GM19397 (cell line): ENCODE measurements around the gene GPR156.
"Not testable (repeated sequence)": the region's sequence is repeated elsewhere in the genome, so short reads cannot be mapped to it uniquely, and the experiment has no call there.

Experiments
- ATAC-seq: cut with Tn5 transposase; IDR thresholded peaks from one replicate; pipeline ENCODE4 v1.9.1; 2021; ENCODE audit warnings: mild to moderate bottlenecking, moderate library complexity; ENCODE audit not compliant: unreplicated experiment

The GPR156 gene

DNA sequence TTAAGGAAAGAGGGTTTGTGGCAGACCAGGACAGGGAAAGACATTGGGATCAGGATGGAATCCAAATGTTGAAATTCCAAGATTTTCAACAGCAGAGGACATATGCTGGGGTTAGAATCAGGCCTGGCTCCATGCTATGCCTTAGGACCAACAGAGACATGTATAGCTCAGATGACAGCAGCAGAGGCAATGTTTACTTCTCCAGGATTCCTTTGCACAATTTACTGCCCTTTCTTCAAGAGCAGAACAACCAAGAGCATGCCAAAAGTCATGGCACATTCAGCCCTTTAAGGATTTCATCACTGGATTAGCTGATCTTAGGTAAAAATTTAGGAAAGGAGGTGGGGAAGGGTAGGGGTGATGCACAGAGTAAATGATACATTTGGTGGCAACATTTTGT lies 121.2 kb downstream of the GPR156 start:
- ATAC-seq, result no peak

DNA sequence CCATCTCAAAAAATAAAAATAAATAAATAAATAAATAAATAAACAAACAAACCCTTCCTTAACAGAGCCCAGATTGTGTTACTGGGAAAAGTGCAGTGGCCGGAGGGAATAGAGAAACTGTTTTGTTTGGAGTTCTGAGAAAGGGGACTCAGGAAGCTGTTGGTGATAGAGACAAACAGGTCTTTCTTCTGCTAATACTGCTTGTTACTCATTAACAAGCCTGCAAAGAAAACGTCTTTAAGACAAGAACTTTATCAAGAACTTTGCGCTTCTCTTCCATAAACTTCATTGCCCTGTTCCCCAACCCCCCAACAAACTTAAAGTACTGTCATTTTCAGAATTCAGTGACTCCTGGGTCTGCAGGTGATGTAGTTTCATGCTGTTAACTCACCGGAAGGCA lies 122.0 kb downstream of the GPR156 start:
- no peak for ATAC-seq

GRCh38 chr3:120162400-120162799 lies 122.6 kb downstream of the GPR156 start:
- ATAC-seq, result no peak

GRCh38 chr3:120161902-120162301 lies 123.1 kb downstream of the GPR156 start:
- ATAC-seq, result no peak

DNA sequence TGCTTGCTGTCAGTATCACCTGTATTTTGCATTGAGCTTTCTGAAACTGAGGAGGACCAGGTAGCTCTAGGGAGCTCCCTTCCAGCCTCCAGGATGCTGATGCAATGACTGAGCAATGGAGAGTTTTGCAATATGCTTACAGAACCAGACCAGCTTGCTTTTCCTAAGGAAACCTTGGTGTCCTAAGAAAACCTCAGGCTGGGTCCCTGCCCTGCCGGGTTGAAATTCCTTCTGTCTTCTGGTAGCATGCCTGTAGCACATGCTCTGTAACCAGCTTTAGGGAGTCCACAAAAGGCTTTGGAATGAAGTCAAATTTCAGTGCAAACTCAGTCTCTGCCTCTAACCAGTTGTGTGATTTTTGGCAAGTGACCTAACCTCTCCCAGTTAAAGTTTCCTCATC lies 125.0 kb downstream of the GPR156 start:
- ATAC-seq, result no peak

- no peak for ATAC-seq
Observed at GRCh38 chr3:120157681-120158080, 127.3 kb downstream of the GPR156 start.

DNA sequence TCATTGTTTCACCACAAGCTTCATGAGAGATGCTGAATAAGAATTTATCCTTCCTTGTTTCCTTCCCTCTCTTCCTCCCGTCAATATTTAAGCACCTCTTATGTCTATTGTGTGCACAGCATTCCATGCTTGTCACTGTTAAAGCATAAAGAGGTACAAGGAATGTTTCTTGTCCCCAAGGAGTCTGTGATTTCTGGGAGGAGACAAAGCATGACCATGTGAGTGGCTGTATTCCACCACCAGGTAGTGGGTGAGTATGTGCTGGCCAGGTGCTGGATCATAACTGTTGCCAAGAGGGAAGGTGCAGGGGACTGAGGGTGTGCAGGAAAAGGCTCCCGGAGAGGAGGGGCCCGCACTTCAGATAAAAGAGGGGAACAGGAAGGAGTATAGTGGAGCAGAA lies 127.9 kb downstream of the GPR156 start:
- ATAC-seq, result no peak

DNA sequence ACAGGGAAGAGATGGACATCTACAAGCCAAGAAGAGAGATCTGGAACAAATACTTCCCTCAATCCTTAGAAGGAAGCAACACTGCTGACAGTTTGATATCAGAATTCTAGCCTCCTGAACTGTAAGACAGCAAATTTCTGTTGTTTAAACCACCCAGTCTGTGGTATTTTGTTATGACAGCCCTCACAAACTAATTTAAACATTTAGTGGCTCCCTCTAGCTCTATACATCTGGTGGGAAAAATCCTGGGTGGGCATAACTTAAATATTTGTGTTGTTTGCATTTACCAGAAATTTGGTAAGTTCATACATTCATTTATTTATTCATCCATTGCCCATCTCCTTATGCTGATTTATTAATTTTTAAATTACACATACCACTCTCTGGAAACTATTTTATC lies 128.3 kb downstream of the GPR156 start:
- ATAC-seq, result no peak

DNA sequence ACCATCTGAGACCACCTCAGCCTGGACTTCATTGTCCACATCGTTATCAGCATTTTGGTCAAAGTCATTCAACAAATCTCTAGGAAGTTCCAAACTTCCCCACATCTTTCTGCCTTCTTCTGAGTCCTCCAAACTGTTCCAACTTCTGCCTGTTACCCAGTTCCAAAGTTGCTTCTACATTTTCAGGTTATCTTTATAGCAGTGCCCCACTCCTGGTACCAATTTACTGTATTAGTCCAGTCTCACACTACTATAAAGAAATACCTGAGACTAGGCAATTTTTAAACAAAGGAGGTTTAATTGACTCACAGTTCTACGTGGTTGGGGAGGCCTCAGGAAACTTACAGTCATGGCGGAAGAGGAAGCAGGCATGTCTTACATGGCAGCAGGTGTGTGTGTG lies 129.3 kb downstream of the GPR156 start:
- ATAC-seq, result not testable (repeated sequence)

- no peak for ATAC-seq
Observed at GRCh38 chr3:120155108-120155507, 129.9 kb downstream of the GPR156 start.

DNA sequence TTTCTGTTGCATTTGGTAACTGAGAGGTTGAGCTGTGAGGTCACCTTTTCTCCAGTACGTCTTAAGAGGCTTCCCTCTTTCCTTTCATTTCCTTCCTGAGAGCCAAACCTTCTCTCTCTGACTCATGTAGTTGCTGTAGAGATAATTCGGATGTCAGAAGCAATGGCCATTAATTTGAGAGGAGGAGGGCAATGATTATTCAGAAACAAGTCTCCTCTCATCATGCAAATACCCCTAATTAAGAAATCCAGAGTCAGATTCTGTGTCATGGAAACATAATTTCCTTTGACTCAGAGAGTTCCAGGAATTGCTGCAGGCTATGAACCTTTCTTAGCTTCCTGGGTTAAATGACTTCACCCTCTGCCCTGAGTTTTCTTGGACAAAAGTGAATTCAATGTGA lies 131.7 kb downstream of the GPR156 start:
- ATAC-seq, result no peak

GRCh38 chr3:120151791-120152190 lies 133.2 kb downstream of the GPR156 start:
- ATAC-seq, result no peak

GRCh38 chr3:120148187-120148949 lies 136.7 kb downstream of the GPR156 start:
- ATAC-seq, result no peak

DNA sequence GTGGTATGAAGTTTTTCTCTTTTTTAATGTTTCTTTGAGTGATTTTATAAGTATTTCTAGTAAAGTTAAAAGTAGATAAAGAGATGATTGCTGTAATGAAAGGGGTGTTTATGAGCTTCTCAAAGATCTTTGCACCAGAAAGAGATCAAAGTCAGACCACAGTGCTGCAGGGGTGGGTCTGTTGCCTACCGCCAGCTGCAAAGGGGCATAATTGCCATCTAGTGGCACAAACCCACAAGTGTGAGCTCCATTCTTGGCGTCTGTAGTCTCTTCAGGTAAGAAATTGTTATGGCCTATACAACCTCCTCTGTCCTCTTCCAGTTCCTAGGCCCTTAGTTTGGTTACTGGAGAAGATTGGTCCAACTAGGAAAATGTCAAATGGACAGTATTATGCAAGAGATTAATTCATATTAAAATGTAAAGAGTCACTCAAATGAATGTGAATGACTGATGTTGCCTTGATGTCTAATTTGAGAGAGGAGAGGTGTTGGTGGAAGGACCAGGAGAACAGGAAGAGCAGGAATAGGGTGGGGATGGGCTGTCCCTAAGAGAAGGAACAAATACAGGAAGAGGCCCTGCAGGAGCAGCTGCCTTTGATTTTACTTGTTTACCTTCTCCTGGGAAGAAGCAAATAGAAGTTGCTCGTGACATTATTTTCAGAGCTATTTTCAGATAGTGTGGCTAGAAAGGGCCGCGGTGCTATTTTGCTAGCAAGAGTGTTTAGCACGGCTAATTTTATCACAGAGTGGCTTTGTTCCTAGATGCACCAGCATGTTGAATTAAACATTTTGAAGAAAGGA lies 137.8 kb downstream of the GPR156 start:
- ATAC-seq, result no peak

DNA sequence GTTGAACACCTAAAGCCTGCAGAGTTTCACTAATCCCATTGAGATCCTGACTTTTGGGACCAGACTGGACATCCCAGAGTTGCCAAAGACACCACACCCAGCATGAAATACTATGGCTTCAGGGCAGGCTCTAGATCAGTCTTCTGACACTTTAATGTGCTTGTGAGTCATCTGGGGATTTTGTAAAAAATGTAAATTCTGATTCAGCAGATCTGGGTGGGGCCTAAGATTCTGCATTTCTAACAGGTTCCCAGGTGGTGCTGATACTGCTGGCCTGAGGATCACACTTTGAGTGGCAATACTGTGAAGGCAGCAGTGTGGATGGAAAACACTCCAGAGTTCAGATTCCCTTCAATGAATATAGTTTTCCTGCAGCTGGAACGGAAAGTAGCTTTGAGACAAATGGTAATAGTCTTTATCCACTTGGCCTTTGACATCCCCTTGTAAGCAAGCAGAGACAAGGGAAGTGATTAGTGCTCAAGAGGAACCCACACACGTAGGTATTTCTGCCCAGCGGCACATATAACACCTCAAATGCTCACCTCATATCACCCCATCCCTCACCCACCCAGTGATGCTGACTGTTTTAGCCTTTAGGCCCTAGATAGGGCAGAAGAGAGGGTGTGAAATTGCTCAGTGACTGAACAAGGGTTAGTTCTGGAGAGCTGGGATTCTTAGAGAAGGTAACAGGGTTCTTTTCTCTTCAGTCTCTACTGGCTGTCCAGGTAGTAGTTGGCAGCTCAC lies 139.3 kb downstream of the GPR156 start:
- no peak for ATAC-seq

GRCh38 chr3:120144267-120144666 lies 140.8 kb downstream of the GPR156 start:
- no peak for ATAC-seq

DNA sequence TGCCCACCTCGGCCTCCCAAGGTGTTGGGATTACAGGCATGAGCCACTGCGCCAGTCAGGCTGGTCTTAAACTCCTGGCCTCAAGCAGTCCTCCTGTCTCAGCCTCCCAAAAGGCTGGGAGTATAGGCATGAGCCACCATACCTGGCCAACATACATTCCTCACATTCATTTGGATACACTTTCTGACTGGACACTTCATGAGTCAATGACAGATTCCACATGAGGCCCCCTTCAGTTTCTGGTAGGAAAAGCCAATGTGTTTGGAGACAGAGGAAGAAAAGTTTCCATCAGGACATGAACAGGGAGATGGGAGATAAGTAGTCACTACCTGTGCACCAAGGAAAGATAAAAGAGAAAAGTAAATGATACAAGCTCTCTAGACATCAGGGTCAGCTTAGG lies 141.3 kb downstream of the GPR156 start:
- no peak for ATAC-seq

- no peak for ATAC-seq
Observed at GRCh38 chr3:120142236-120142635, 142.8 kb downstream of the GPR156 start.

- ATAC-seq, result no peak
Observed at GRCh38 chr3:120140098-120140742, 144.8 kb downstream of the GPR156 start.

DNA sequence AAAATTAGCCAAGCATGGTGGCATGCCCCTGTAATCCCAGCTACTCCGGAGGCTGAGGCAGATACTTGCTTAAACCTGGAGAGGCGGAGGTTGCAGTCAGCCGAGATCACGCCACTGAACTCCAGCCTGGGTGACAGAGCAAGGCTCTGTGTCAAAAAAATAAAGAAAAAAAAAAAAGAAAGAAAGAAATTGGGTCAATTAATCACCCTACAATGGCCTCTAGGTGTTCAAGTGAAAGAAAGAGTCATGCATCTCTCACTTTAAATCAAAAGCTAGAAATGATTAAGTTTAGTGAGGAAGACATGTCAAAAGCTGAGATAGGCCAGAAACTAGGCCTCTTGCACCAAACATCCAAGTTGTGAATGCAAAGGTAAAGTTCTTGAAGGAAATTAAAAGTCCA lies 145.9 kb downstream of the GPR156 start:
- ATAC-seq, result no peak

DNA sequence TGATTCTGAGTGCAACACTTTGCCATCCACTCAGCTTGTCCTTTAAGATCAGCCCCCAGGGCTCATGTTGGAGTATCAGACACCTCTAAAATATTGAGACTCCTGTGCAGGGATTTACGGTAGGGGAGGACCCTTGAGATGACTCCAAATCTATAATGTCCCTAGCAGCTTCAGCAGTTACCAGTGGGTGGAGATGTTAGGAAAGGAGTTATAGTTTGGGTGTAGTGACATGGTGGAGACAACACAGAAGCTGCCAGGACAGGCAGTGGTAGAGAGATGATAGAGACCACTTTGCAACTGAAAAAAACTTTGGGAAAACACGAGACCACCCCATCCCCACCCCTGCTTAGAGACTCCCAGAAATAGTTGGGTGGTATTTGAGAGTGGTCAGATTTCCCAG lies 147.5 kb downstream of the GPR156 start:
- ATAC-seq, result no peak
